ENCODE data around the gene KYAT1. TPM values are rescaled to one million over a fixed set of nuclear protein-coding genes. Genes with fewer than 3 reads are reported as not detected.

KYAT1 gene
- total RNA-seq, 3 donors from 2014 or later (not counting 1 experiment from before 2014, with no cell fraction given), result 8.9 to 11.3 (median 9.1) TPM

DNA sequence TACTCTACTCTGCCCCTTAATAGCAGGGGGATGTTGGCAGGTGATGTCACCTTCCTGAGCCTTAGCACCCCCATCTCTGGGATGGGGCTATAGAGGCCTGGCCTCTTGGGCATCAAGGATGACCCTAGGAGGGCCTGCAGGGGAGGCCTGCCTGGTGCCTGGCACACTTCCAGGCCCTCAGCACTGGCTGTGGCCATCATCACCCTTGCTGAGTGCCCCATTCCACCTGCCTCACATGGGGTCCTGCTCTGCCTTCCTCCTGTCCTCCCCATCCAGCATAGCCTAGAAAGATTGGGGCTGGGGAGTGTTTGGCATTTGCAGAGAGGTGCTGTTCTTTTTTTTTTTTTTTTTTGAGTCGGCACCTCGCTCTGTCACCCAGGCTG, 21.3 kb upstream of the KYAT1 start:
- DNase-seq (peak in 1 of 2 donors; percentile 49), ATAC-seq (peak in 2 of 3 donors; percentile 1 to 9)
- Histone ChIP-seq H3K4me3 (ENCODE audit: low read length) (peak overlapping the region; percentile 12), H3K27ac (ENCODE audit: low read length) (peak overlapping the region; percentile 84), H3K27me3 (ENCODE audit: control insufficient read depth, insufficient read depth, low read length) (no peaks in the 10 kb centered on the region), H3K9me3 (ENCODE audit: control insufficient read depth, insufficient read depth, low read length) (no peaks in the 10 kb centered on the region), H3K4me1 (ENCODE audit: control insufficient read depth, insufficient read depth, low read length) (peaks cover 76% of the 10 kb centered on the region), H3K36me3 (ENCODE audit: control insufficient read depth, insufficient read depth, low read length) (peaks cover 15% of the 10 kb centered on the region)
- TF ChIP-seq, protein P1, sequence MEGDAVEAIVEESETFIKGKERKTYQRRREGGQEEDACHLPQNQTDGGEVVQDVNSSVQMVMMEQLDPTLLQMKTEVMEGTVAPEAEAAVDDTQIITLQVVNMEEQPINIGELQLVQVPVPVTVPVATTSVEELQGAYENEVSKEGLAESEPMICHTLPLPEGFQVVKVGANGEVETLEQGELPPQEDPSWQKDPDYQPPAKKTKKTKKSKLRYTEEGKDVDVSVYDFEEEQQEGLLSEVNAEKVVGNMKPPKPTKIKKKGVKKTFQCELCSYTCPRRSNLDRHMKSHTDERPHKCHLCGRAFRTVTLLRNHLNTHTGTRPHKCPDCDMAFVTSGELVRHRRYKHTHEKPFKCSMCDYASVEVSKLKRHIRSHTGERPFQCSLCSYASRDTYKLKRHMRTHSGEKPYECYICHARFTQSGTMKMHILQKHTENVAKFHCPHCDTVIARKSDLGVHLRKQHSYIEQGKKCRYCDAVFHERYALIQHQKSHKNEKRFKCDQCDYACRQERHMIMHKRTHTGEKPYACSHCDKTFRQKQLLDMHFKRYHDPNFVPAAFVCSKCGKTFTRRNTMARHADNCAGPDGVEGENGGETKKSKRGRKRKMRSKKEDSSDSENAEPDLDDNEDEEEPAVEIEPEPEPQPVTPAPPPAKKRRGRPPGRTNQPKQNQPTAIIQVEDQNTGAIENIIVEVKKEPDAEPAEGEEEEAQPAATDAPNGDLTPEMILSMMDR (IDR thresholded peaks at IDR 0.05), result no peak
- WGBS (ENCODE audit: insufficient coverage), result 50% methylated on average over 1 of the region's 2 CpGs
- no peaks in the 10 kb centered on the region for H3K36me3 Mint-ChIP-seq
- no peaks in the 10 kb centered on the region for H3K9me3 Mint-ChIP-seq
- H3K27me3 Mint-ChIP-seq (ENCODE audit: low read depth in 2 of 2), result no peaks in the 10 kb centered on the region
- peaks cover 39 to 78% of the 10 kb centered on the region in 2 donors for H3K4me1 Mint-ChIP-seq
- H3K27ac Mint-ChIP-seq, result peak overlapping the region; percentile 87 to 95
- peak overlapping the region; percentile 83 for H3K4me3 Mint-ChIP-seq
- intact Hi-C loops (cut with micrococcal nuclease), result no loop called here

DNA sequence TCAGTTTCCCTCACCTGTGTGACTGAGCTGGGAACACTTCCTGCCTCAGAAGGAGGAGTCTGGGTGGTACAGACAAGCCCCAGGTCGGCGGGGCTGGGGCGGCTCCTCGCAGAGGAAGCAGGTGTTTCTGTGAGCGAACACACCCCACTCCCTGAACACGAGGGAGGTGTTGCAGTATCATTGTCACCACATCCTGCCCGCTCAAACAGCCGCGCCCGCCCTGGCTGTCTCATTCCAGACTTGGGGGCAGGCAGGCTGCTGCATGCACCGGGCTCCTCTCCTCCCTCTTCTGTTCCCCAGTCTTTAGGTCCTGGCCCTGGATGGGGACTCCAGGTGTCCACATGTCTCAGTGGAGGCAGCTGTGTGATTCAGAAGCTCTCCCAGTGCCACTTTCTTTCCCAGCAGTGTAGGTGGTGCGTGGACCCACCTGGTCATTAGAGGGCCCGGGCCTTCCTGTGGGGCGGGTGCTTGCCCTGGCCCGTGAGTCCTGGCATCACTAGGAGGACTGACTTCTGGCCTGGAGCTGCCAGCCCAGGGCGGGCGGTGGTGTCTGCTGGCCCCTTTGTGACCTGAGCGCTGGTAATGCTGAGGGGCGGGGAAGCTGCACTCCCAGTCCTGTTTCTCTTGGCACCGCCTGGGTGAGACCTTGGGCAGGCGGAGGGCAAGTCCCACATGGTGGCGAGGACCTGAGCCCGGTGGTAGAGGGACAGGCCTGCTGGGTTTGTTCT, 20.8 kb upstream of the KYAT1 start:
- Histone ChIP-seq H3K36me3 (ENCODE audit: control insufficient read depth, insufficient read depth, low read length) (peaks cover 9% of the 10 kb centered on the region), H3K27me3 (ENCODE audit: control insufficient read depth, insufficient read depth, low read length) (no peaks in the 10 kb centered on the region), H3K27ac (ENCODE audit: low read length) (peak overlapping the region; percentile 84), H3K4me3 (ENCODE audit: low read length) (peak overlapping the region; percentile 12), H3K4me1 (ENCODE audit: control insufficient read depth, insufficient read depth, low read length) (peaks cover 81% of the 10 kb centered on the region), H3K9me3 (ENCODE audit: control insufficient read depth, insufficient read depth, low read length) (no peaks in the 10 kb centered on the region)
- ATAC-seq (peak; percentile 78 to 92 (median 89)), DNase-seq (peak; percentile 81 to 93)
- Mint-ChIP-seq H3K4me3 (peak overlapping the region; percentile 83), H3K4me1 (peaks cover 40 to 78% of the 10 kb centered on the region in 2 donors), H3K27ac (peak overlapping the region; percentile 87 to 95), H3K27me3 (ENCODE audit: low read depth in 2 of 2) (no peaks in the 10 kb centered on the region), H3K36me3 (no peaks in the 10 kb centered on the region), H3K9me3 (no peaks in the 10 kb centered on the region)
- WGBS (ENCODE audit: insufficient coverage), result 19% methylated on average over 23 of the region's 23 CpGs
- intact Hi-C loops (cut with micrococcal nuclease), result loop anchor here (1.0 kb wide), 2 partner anchors 10 to 20 kb away; partner anchors contain the start of gene LRRC8A
- TF ChIP-seq, protein P1 (IDR thresholded peaks at IDR 0.05), result no peak

DNA sequence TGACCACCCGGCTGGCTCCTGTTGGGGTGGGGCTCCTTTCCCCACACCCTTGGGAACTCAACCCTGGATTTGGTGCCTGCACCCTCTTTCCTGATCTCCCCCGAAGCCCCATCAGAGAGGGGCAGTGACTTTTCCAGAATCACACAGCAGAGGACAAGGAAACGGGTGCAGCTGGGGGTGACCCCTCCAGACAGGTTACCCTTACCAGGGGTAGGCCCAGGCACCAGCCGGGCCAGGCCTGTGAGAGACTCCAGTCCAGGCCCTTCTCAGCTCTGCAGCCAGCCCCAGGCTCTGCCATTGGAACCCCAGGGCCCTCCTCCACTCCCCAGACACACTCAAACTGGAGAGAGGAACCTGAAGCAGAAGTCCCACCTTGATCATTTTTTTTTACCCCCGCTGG, 20.1 kb upstream of the KYAT1 start:
- no peaks in the 10 kb centered on the region for H3K36me3 Mint-ChIP-seq
- Histone ChIP-seq H3K36me3 (ENCODE audit: control insufficient read depth, insufficient read depth, low read length) (peaks cover 10% of the 10 kb centered on the region), H3K4me3 (ENCODE audit: low read length) (no peak overlapping the region), H3K9me3 (ENCODE audit: control insufficient read depth, insufficient read depth, low read length) (no peaks in the 10 kb centered on the region), H3K27me3 (ENCODE audit: control insufficient read depth, insufficient read depth, low read length) (no peaks in the 10 kb centered on the region), H3K4me1 (ENCODE audit: control insufficient read depth, insufficient read depth, low read length) (peaks cover 86% of the 10 kb centered on the region), H3K27ac (ENCODE audit: low read length) (peak overlapping the region; percentile 84)
- DNase-seq (no peak), ATAC-seq (peak; percentile 2 to 6 (median 6))
- no peaks in the 10 kb centered on the region for H3K27me3 Mint-ChIP-seq (ENCODE audit: low read depth in 2 of 2)
- H3K4me3 Mint-ChIP-seq, result peak overlapping the region; percentile 83
- 66% methylated on average over 5 of the region's 5 CpGs for WGBS (ENCODE audit: insufficient coverage)
- intact Hi-C loops (cut with micrococcal nuclease), result loop anchor here (1.0 kb wide), 2 partner anchors 10 to 20 kb away; partner anchors contain the start of gene LRRC8A
- TF ChIP-seq, protein P1 (IDR thresholded peaks at IDR 0.05), result no peak
- H3K4me1 Mint-ChIP-seq, result peaks cover 44 to 78% of the 10 kb centered on the region in 2 donors
- H3K9me3 Mint-ChIP-seq, result no peaks in the 10 kb centered on the region
- H3K27ac Mint-ChIP-seq, result peak overlapping the region; percentile 87 to 95

Measured in natural killer cell (primary cell).